GM12878 (cell line): Measurements from ENCODE around the gene SLC34A1. TPM values are rescaled to one million over a fixed set of nuclear protein-coding genes. Genes with fewer than 3 reads are reported as not detected.

Experiments
- BACH1 ChIP-seq: fragments of 450-650 bp; IDR thresholded peaks from 2 replicates; pipeline ENCODE4 v1.6.1; 2017; ENCODE audit warnings: mild to moderate bottlenecking, borderline replicate concordance
- CBFB ChIP-seq: IDR thresholded peaks from 2 replicates; pipeline ENCODE4 v1.6.1; 2016; ENCODE audit warnings: antibody characterized with exemption, low read depth
- CBX3 ChIP-seq: fragments of 200-600 bp; sonication (generic); IDR thresholded peaks from 2 replicates; pipeline ENCODE4 v1.6.1; 2016; ENCODE audit warnings: low read depth, borderline replicate concordance
- CHD2 ChIP-seq: IDR thresholded peaks from 2 replicates; pipeline ENCODE4 v1.6.1; 2011; ENCODE audit warnings: low read depth, low read length, improper control_type of control experiment, borderline replicate concordance
- EGR1 ChIP-seq, 2 experiments: IDR thresholded peaks; 1 replicate in 1 of 2; 2 replicates in 1 of 2; pipeline ENCODE4 v1.6.1; 2011 to 2012; ENCODE audit warnings: low read depth in 2 of 2, low read length in 2 of 2, borderline replicate concordance in 1 of 2, mild to moderate bottlenecking in 1 of 2, moderate library complexity in 1 of 2
- EP300 ChIP-seq, 2 experiments: fragments of 150-350 bp in 1 of 2; IDR thresholded peaks; 2 replicates each; pipeline ENCODE4 v1.6.1; 2011 to 2012; ENCODE audit warnings: low read depth in 2 of 2, low read length in 2 of 2, borderline replicate concordance in 1 of 2, improper control_type of control experiment in 1 of 2, inconsistent platforms in 1 of 2; ENCODE audit not compliant: control insufficient read depth in 1 of 2
- IKZF1 ChIP-seq: fragments of 450-650 bp; conservative IDR thresholded peaks from 2 replicates; pipeline ENCODE4 v1.6.1; 2017; ENCODE audit warnings: antibody characterized with exemption, mild to moderate bottlenecking
- KLF5 ChIP-seq: fragments of 450-650 bp; IDR thresholded peaks from 2 replicates; pipeline ENCODE4 v1.6.1; 2014; ENCODE audit warnings: mild to moderate bottlenecking; ENCODE audit not compliant: partially characterized antibody
- MAX ChIP-seq: IDR thresholded peaks from 2 replicates; pipeline ENCODE4 v1.6.1; 2012; ENCODE audit warnings: low read depth, low read length, improper control_type of control experiment
- MEF2B ChIP-seq: fragments of 450-650 bp; IDR thresholded peaks from 2 replicates; pipeline ENCODE4 v1.6.1; 2018; ENCODE audit warnings: mild to moderate bottlenecking, moderate library complexity; ENCODE audit not compliant: partially characterized antibody, poor library complexity, severe bottlenecking
- MTA3 ChIP-seq: IDR thresholded peaks from 2 replicates; pipeline ENCODE4 v1.6.1; 2012; ENCODE audit warnings: low read length, inconsistent platforms, borderline replicate concordance
- NBN ChIP-seq: fragments of 450-650 bp; IDR thresholded peaks from 2 replicates; pipeline ENCODE4 v1.6.1; 2016
- NKRF ChIP-seq: fragments of 450-650 bp; conservative IDR thresholded peaks from 2 replicates; pipeline ENCODE4 v1.6.1; 2017; ENCODE audit warnings: mild to moderate bottlenecking, moderate library complexity
- NR2C2 ChIP-seq: IDR thresholded peaks from 2 replicates; pipeline ENCODE4 v1.6.1; 2011; ENCODE audit warnings: borderline replicate concordance, low read depth; ENCODE audit not compliant: control insufficient read depth, insufficient read length
- NR2F1 ChIP-seq: fragments of 450-650 bp; conservative IDR thresholded peaks from 2 replicates; pipeline ENCODE4 v1.6.1; 2017; ENCODE audit warnings: mild to moderate bottlenecking
- NRF1 ChIP-seq: conservative IDR thresholded peaks from 2 replicates; pipeline ENCODE4 v1.6.1; 2011; ENCODE audit warnings: mild to moderate bottlenecking, low read depth, low read length, improper control_type of control experiment
- PAX5 ChIP-seq: IDR thresholded peaks from 2 replicates; pipeline ENCODE4 v1.6.1; 2011; ENCODE audit warnings: low read depth, low read length, borderline replicate concordance
- POLR2AphosphoS2 ChIP-seq: IDR thresholded peaks from 2 replicates; pipeline ENCODE4 v1.6.1; 2011; ENCODE audit warnings: low read depth, mild to moderate bottlenecking, low read length, improper control_type of control experiment, moderate library complexity
- RAD21 ChIP-seq: IDR thresholded peaks from 2 replicates; pipeline ENCODE4 v1.6.1; 2011; ENCODE audit warnings: mild to moderate bottlenecking, low read depth, low read length, moderate library complexity; ENCODE audit not compliant: insufficient read depth
- RAD51 ChIP-seq: fragments of 450-650 bp; IDR thresholded peaks from 2 replicates; pipeline ENCODE4 v1.6.1; 2016; ENCODE audit warnings: moderate library complexity, mild to moderate bottlenecking, inconsistent platforms
- RB1 ChIP-seq: fragments of 450-650 bp; formaldehyde crosslinking; IDR thresholded peaks from 2 replicates; pipeline ENCODE4 v1.6.1; 2017; ENCODE audit warnings: mild to moderate bottlenecking, borderline replicate concordance
- RELB ChIP-seq: fragments of 450-650 bp; IDR thresholded peaks from 2 replicates; pipeline ENCODE4 v1.6.1; 2017; ENCODE audit warnings: low read depth, mild to moderate bottlenecking, moderate library complexity
- SUZ12 ChIP-seq: fragments of 200-600 bp; sonication (generic); IDR thresholded peaks from one replicate; pipeline ENCODE4 v1.6.1; 2018; ENCODE audit warnings: antibody characterized with exemption, mild to moderate bottlenecking; ENCODE audit not compliant: unreplicated experiment
- TBL1XR1 ChIP-seq: IDR thresholded peaks from 2 replicates; pipeline ENCODE4 v1.6.1; 2012; ENCODE audit warnings: low read depth, low read length, improper control_type of control experiment
- TCF7 ChIP-seq: IDR thresholded peaks from 2 replicates; pipeline ENCODE4 v1.6.1; 2014; ENCODE audit warnings: antibody characterized with exemption, borderline replicate concordance
- ZNF217 ChIP-seq: fragments of 450-650 bp; IDR thresholded peaks from 2 replicates; pipeline ENCODE4 v1.6.1; 2017; ENCODE audit warnings: antibody characterized with exemption, mild to moderate bottlenecking
- ZNF24 ChIP-seq: fragments of 450-650 bp; IDR thresholded peaks from 2 replicates; pipeline ENCODE4 v1.6.1; 2017; ENCODE audit warnings: antibody characterized with exemption, mild to moderate bottlenecking
- ZNF274 ChIP-seq: IDR thresholded peaks from one replicate; pipeline ENCODE4 v1.8.0; 2011; ENCODE audit not compliant: insufficient read length, insufficient read depth
- polyA plus RNA-seq, 11 experiments: library from polyadenylated mRNA; depleted of rRNA in 4 of 11; unstranded in 6 of 11; stranded (reverse) in 5 of 11; fragments of >200 nt; fragmentation: Nextera tagmentation in 4 of 11; fragmentation: Illumina TruSeq in 1 of 11; extraction: Ambion mirVana in 4 of 11; extraction: Trizol in 1 of 11; gene quantifications; 1 replicate in 1 of 11; 2 replicates in 10 of 11; pipeline versions ENCODE4 v1.2.1 to v1.2.3, GENCODE V29; 2011 to 2016; ENCODE audit warnings: inconsistent platforms in 2 of 11, missing spikeins in 2 of 11, low read depth in 1 of 11
- total RNA-seq, 4 experiments: library from RNA; depleted of rRNA in 3 of 4; stranded (reverse); fragments of >200 nt in 3 of 4; fragmentation: Illumina TruSeq in 1 of 4; extraction: Trizol in 1 of 4; gene quantifications; 2 replicates each; pipeline versions ENCODE4 v1.2.1 to v1.2.3, GENCODE V29; 2013 to 2021

Gene SLC34A1
- total and polyA plus RNA-seq, 10 of the 15 experiments (the other 5 are each of a cell fraction or from before 2014, with no cell fraction given), result 0.03 to 0.14 (median 0.09) TPM; not detected in 2

GRCh38 chr5:177429248-177430040 lies 45.2 kb downstream of the SLC34A1 start (continued):
- no peak for TF ChIP-seq TCF7
- no peak for TF ChIP-seq CBX3
- no peak for TF ChIP-seq NKRF
- TF ChIP-seq NBN, result peak; percentile 80; the same call in 1 of the 2 replicates
- no peak for TF ChIP-seq RAD51
- TF ChIP-seq PAX5, result peak; percentile 48; the same call in 1 of the 2 replicates
- no peak for TF ChIP-seq RAD21
- TF ChIP-seq ZNF24, result peak; percentile 68; the same call in 1 of the 2 replicates
- TF ChIP-seq POLR2AphosphoS2, result no peak
- no peak for TF ChIP-seq BACH1
- TF ChIP-seq NRF1, result no peak
- peak in 1 of 2 experiments; percentile 65; a peak in 2 of 4 replicates for TF ChIP-seq EP300 (IDR thresholded peaks at IDR 0.05; ENCODE audit: borderline replicate concordance in 1 of 2, control insufficient read depth in 1 of 2, low read depth in 2 of 2, low read length in 2 of 2)
- no peak for TF ChIP-seq MTA3
- TF ChIP-seq IKZF1, result peak; percentile 66
- peak; percentile 20 for TF ChIP-seq MEF2B
- peak; percentile 37 for TF ChIP-seq RELB
- 0 out of 2 replicates have a peak, but pooled peaks have one; percentile 13 for TF ChIP-seq CBFB
- 0 out of 2 replicates have a peak, but pooled peaks have one; percentile 23 for TF ChIP-seq RB1
- no peak for TF ChIP-seq NR2C2
- TF ChIP-seq NR2F1, result 0 out of 2 replicates have a peak, but pooled peaks have one; percentile 41
- TF ChIP-seq CHD2, result peak; percentile 74
- no peak for TF ChIP-seq KLF5
- TF ChIP-seq ZNF217, result no peak
- no peak for TF ChIP-seq SUZ12
- TF ChIP-seq TBL1XR1, result no peak; the same call in 1 of the 2 replicates
- peak; percentile 14; the same call in 1 of the 2 replicates for TF ChIP-seq MAX
- no peak for TF ChIP-seq ZNF274
- peak in 1 of 2 experiments; percentile 80; a peak in 2 of 3 replicates for TF ChIP-seq EGR1 (IDR thresholded peaks at IDR 0.05; ENCODE audit: borderline replicate concordance in 1 of 2, low read depth in 2 of 2, low read length in 2 of 2)
